Stimulated activated CD4-positive, alpha-beta T cell treated with anti-CD3 and anti-CD28 coated beads, Interleukin-12 subunit alpha, Interleukin-12 subunit beta, amount 100 ng/mL, for 48 hours (primary cell): ENCODE results near the gene HOXC11.

Source experiments
- DNase-seq, 3 donors: peaks; one replicate each; pipeline ENCODE4 v3.0.0-alpha.2; 2020; ENCODE audit warnings: low read depth in 2 of 3, low spot score in 1 of 3

The HOXC11 gene

DNA sequence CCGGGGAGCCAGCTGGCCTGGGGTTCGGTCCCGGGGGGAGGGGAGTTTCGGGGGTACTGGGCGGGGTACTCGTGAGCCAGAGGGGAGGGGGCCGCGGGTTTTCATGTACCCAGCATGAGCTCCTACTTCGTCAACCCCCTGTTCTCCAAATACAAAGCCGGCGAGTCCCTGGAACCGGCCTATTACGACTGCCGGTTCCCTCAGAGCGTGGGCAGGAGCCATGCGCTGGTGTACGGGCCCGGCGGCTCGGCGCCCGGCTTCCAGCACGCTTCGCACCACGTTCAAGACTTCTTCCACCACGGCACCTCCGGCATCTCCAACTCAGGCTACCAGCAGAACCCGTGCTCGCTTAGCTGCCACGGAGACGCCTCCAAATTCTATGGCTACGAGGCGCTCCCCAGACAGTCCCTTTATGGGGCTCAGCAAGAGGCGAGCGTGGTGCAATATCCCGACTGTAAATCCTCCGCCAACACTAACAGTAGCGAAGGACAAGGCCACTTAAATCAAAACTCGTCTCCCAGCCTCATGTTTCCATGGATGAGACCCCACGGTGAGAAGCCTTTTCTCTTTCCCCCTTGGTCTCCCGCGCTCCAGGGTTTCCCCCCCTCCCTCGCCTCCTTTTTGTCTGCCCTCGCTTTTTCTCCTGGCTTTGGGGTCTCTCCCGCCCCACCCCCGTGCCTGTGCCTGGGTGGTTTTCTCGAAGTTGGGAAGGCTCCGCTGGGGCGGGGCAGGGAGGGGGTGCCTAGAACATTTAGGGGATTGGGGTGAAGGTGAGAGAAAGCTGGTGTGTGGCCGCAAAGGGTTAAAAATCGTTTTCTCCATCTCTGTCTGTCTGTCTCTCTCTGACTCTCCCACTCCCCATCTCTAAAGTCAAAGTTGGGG, 36.5 kb downstream of the HOXC11 start:
- no peak for DNase-seq

DNA sequence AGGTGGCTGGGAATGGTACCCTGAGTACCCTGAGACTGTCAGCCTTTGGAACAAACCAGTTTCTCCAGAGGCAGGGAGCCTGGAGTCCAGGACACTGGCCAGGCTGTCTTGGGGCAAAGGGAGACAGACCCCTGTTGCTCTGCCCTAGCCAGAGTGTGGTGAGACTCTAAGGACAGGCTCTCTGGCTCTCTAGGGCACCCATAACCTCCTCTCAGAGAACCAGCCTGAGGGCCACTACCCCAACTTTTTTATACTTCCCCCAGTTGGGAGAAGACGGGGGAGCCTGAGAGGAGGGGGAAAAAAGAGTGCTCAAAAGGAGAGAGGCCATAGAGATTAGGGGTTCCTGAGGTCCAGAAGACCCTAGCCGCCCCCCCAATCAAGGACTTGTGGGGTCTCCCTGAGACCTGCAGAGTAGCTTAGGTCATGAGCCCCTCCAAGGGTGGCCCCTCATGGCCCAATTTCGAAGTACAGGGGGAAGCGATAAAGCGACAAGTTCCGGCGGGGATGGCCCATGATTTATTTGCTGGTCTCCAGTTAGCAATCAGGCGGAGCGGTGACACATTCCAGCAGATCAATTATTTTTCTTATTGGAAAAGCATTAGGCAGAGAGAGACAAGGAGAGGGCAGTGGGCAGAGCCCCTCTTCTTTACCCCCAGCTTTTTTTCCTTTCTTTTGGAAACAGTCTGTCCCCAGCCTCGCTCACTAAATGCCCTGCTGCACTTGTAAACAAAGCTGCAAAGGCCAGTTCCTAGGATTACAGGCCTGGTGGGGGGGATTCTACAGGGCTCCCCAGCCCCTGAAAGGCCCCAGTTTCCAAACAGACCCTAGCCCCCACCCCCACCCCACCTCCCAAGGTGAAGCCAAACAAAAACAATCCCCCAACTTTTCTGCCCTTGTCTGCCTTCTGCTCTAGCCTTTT, 37.4 kb downstream of the HOXC11 start:
- no peak for DNase-seq

DNA sequence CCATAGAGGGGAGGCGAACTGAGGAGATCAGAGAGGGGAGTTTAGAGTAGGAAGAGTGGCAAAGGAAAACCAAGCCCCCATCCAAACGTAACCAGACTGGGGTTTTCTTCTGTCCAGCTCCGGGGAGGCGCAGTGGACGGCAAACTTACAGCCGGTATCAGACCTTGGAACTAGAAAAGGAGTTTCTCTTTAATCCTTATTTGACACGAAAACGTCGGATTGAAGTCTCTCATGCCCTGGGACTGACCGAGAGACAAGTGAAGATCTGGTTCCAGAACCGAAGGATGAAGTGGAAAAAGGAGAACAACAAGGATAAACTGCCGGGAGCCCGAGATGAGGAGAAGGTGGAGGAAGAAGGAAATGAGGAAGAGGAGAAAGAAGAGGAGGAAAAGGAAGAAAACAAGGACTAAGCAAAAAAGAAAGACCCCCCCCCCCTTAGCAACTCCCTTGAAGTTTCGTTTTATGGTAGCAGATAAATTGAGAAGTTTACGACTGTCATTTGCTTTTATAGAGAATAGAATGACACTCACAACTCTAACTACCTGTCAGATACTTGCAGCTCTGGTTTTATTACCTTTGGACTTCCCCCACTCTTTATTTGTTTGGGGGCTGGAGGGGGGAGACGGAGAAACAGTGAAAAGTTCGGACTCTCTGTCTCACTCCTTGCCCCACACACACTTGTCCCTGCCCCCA, 38.2 kb downstream of the HOXC11 start:
- no peak for DNase-seq

DNA sequence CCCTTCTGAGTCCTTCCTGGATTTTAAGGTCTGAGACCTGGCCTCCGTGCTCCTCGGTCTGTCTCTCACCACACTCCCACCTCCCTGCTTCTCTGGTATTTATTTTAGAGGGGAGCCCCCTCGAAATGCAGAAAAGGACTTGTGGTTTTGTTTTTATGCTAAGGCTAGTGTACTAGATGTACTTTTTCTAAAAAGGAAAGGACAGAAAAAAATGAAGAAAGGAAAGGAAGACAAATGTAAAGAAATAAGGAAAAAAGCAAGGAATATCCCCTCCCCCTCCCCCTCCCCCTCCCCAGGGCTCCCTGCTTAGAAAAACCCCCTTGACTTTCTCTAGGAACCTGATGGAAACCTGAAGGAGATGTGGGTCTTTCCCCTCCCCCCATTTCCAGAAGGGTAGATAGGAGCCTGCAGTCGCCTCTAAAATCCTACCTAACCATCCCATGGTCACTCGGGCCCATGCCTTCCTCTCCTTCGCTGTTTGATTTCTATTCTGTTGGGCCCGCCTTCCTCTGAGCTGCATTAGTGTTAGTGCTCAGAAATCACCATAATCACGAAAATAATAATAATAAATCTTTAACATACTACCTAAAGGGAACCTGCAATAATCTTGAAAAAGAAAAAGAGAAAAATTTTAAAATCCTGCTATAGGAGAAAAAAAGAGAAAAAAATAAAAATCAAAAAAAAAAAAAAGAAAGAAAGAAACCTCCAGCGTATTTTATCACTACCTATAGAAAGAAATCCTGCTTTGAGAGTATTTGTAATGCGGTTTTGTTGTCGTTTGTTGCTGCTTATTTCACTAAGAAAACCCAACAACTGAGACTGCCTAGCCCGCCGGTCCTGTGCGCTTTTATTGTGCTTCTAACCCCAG, 39.0 kb downstream of the HOXC11 start:
- no peak for DNase-seq

DNA sequence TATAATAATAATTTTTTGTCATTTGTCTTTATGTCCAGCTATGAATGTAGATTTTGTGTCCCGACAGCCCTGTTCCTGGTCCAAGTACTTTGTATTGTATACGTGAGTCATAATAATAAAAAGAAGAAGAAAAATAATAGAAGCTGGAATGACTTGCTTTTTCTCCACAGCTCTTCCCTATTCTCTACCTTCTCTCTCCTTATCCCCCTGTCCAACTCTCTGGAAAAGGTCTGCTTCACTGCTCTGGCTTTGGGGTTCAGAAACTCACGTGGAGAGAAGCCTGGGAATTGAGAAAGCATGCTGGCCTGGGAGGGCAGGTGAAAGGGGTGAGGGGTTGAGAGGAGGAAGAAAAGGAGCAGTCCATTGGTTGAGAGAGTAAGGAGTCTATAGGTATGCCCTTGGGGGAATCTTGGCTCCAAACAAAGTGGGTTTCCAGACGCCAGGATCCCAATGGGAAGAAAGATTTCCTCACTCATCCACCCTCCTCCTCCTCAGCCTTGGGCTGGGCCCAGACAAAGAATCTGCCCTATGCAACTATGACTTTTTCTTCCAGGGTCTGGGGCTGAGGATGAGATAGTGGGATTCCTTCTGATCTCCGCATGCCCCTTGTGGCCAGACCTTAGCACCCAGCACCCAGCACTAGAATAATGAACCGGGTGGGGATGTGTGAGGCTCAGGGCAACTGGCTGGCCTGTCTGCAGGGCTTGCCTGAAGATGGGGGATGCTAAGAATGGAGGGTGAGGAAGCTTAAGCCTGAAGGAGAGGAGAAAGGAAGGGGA, 39.9 kb downstream of the HOXC11 start:
- DNase-seq: no peak

DNA sequence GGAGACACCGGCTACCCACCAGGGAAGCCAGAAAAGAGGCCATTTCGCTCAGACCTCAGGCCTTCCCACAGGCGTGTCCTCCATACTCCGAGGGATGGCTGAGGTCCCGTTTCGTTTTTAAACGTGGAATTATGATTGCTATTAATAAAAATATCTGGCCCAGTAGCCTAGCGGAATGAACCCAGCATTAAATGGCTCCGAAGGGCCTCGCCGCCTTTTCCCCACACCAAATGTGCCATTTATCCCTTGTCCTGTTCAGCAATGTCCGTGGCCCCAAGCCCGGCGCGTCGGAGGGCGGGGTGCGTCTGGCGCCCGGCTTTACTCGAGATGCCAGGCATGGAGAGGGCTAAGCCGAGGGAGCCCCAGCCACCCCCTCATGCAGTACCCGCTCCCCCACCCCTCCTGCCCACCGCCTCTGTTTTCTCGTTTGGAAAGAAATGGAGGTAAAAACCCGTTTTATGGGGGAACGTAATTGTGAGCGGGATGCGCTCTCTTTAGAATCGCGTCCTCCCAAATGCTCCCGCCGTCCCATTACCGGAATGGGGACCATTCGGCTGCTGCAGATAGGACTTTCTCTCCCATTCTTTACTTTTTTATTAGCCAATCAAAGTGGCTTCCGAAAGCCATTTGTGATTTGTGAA, 41.6 kb downstream of the HOXC11 start:
- no peak for DNase-seq

DNA sequence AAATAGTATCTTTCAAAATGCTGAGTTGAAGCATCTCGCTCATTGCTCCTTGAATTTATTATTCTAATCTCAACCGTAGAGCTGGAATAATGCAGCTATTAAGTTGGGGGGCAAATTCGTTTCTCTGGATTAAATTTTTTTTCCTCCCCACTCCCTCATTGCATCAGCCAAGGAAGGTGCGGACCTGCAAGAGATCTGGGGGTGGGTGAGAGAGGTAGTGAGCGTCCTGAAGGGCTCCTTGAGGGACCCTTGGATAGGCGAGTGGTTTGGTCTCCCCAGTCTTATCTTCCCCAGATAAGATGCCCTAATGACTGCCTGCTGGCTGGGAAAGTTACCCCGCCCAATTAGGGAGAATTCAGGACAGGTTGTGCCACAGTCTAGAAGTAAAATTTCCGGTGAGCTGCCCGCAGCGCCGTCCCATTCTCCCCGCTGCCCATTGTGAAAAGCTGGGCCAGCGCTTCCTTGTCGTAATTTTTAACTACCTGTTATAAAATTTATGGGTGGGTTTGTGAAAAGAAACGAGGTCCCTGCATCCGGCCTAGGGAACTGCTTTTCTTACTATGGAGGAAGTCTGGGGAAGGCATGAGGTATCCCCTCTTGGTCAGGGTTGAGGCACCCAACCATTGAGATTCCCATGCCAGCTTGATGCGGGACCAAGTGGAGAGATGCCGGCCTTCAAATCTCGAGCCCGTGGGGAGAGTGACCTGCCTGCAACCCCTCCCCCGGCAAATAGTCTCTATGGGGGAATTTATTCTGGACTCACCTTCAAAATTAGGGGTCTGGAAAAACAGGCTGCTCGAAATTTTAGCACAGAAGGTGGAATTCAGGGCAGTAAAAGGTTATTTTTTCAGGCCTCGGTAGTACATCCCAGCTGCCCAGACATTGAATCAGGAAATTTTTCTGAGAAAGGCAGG, 42.3 kb downstream of the HOXC11 start:
- no peak for DNase-seq

DNA sequence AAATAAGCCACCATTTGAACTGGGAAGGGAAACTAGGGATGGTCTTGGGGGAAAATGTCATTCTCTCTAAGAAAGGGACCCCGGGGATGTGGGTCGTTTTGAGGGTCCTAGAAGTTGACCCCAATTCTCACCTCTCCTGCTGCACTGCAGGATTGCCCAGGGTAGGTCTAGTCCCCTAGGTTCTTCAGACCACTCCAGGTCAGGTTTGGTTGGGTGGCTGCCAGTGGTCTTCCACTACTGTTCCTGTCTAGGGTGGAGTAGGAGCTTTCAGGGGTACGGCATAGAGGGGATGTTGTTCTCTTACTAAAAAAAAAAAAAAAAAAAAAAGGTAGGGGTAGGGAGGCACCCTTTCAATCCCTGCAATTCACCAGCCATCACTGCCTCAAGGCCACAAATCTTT, 43.1 kb downstream of the HOXC11 start:
- DNase-seq: no peak

DNA sequence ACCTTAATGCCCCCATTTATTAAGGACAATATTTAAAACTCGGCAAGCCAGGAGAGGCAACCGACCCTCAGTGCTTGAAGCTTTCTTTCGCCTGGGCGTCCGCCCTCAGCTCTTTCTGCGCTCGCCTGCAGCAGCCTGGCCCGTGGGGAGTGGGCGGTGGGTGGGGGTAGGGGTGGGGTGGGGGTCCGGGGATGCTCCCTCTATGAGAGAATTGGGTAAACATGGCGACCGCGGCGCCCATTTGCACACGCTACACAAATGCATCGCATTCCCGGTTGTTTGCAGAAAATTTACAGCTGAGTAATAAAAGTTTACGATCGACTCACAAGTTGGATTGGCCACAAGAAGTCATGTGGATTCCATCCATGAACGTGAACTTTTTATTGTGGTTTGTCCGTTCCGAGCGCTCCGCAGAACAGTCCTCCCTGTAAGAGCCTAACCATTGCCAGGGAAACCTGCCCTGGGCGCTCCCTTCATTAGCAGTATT, 43.6 kb downstream of the HOXC11 start:
- no peak for DNase-seq

DNA sequence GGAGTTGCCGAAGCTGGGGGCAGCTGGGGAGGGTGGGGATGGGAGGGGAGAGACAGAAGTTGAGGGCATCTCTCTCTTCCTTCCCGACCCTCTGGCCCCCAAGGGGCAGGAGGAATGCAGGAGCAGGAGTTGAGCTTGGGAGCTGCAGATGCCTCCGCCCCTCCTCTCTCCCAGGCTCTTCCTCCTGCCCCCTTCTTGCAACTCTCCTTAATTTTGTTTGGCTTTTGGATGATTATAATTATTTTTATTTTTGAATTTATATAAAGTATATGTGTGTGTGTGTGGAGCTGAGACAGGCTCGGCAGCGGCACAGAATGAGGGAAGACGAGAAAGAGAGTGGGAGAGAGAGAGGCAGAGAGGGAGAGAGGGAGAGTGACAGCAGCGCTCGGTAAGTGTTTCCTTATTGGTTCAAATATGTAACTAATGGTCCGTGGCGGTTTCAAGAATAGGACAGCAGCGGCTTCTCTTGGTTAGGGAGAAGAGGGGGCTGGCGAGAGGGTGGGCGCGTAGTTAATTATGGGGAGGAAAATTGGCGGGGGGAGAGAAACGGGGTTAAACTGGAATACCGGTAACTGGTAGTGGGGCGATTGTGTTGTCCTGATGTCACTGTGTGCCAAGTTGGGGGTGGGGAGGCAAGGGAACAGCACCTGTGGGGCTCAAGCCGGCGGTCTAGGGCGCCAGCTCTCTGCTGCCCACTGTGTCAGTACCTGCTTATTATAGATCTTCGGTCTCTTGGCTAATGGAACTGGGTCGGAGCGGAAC, 44.3 kb downstream of the HOXC11 start:
- no peak for DNase-seq

DNA sequence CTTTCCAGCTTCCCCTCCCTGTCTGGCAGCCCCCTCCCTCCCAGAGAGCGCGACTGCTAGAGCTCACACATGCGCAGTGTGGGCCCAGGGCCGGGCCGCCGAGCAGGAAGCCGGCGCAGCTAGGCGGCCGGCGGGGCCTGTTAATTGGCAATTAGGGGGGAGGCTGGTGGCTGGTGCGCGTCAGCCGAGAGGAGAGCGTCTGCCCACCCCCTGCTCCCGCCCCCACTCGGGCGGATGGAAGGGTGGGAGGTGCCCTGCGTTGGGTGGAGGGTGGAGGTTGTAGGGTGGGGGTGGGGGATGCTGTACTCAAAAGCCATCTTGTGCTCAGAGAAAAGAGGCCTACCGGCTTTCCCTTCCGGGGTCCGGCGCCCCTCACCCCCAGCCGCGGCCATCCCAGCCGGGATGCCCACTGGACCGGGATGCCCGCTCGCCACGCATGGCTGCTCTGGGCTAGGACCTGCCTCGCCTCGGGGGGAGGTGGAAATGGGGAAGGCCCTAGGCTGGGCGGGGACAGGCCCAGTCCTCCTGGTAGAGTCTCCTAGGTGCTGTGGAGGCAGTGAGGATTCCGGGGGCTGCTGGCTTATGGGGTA, 45.0 kb downstream of the HOXC11 start:
- peak; percentile 45 to 58 (median 47) for DNase-seq

DNA sequence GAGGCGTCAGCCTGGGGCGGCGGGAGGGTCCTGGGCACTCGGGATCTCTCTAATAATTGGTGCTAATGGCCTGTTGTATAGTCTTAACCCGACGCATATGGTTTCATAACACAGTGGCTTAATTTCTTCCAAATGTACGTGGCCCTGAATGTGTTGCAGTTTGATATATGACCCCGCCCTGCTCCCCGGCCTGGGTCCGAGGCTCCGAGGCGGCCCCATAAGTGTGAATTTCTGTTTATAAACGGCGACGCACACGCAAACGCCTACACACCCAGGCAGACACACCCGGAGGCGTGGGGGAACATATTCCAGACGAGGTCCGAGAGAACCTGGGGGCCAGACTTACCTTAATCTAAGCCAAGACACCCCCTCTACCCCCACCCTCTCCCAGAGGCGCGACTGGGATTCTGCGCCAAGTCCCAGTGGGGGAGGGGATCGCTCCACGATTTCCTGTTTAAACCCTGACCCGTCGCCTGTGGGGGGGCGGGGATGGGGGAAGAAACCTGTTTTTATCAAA, 45.6 kb downstream of the HOXC11 start:
- DNase-seq: no peak

DNA sequence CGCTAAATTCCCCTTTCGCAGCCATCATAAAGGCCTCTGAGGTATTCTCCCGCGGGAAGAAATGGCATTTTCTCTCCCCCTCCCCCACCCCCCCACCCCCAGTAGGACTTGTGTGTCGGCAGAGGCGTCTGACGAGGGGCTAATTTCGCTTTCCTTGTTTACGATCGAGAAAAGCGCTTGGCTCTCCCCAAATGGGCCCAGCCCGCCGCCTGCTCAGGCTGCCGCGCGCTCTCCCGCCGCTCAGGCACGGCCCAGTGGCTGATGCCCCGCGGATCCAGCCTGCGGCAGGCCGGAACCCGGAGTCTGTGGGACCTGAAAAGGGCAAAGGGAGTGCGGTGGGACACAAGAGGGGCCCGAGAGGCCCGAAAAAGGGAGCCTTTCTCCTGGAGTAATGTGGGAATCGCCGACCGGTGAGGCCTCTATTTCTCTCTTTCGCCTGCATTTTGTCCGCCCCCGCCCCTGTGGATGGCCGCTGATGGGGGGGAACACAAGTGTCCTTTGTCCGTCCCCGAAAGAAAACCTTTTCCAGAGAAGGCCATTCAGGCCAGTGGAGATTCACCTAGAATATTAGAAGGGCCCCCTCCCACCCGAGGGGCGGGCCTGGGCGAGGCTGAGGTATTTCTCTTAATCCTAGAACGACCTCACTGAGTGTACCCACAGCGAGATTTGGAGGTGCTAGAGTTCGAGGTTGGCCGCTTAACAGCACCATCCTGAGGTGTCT, 46.3 kb downstream of the HOXC11 start:
- DNase-seq: no peak

DNA sequence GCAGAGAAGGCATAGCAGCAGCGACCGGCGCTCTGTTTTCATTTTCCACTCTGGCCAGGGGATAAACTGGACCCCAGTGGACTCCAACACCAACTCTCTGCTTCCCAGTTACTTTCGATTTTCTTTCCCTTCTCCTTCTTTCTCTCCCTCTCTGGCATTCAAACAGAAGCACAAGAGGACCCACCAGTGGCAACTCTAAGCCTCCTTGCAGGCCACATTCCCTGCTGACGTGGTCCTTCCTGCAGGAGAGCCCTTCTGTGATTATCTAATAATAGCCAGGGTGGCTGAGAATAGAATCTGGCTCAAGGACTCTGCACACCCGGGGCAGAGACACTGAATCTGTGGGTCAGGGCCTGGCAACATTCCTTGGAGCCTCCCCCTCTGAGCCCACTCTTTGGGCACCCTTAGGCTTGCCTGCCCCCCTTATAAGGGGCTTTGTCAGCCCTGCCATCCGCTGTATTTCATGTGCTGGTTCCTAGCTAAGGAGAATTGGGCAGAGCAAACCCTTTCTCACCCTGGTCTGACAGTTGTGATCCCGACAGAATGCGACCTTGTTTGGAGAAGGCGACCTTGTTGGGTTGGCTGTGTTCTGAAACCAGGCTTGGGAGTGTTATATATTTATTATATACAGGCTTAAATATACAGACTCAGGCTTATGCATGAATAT, 47.1 kb downstream of the HOXC11 start:
- DNase-seq: no peak

DNA sequence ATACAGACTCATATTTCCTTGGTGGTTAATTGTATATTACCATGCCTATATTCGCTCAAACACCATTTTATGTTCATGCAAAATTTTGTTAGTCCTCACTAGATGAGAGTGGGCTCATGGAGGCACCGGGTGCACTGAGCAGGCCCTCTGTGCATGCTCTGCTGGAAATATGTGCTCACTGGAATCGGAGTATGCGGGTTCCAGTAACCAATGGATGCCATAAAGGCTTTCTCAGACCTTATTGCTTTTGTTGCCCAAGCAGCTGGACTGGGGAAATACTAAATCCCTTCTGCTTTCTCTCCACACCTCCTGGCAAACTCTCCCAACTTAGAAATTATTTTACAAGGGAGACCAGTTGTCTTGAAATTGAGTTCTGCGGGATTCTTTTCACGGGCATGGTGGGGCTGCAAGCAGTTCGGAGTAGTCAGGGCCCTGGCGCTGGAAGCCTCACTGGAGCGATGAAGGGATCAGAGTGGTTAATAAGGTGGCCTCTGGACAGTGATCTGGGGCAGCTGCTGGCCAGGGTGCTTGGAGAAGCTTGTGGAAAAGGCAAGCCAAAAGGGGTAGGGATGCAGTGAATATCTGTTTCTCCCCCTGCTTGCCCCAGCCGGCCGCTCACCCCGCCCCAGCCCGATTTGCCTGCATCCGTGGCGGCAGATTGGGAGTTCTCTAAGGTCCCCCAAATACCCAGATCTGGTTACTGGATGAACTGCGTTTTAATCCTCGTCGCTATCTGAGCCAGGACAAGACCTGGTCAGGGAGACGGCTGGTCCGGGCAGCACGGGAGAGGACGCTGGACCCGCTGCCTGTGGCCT, 47.9 kb downstream of the HOXC11 start:
- no peak for DNase-seq
